NOMO-1 treated with dmso at 0.1 percent for 144 hours (cell line): ENCODE data around the gene SLC35E3.
A peak's percentile ranks its signal among the peaks of the same experiment; 100 is the strongest.

ENCODE experiments used
- DNase-seq: peaks from one replicate; lab custom pipeline; 2025; ENCODE audit not compliant: unreplicated experiment; lab: John Stamatoyannopoulos, UW

SLC35E3 gene

GRCh38 chr12:68769941-68770340 lies 24.0 kb downstream of the SLC35E3 start:
- DNase-seq: no peak

- DNase-seq: no peak
Observed at GRCh38 chr12:68771223-68771925, 25.4 kb downstream of the SLC35E3 start.

- no peak for DNase-seq
Observed at GRCh38 chr12:68772714-68773113, 26.7 kb downstream of the SLC35E3 start.

- no peak for DNase-seq
Observed at GRCh38 chr12:68773582-68773981, 27.6 kb downstream of the SLC35E3 start.

- DNase-seq: no peak
Observed at GRCh38 chr12:68775121-68775630, 29.2 kb downstream of the SLC35E3 start.

- no peak for DNase-seq
Observed at GRCh38 chr12:68776976-68777610, 31.1 kb downstream of the SLC35E3 start.

- no peak for DNase-seq
Observed at GRCh38 chr12:68779280-68779679, 33.3 kb downstream of the SLC35E3 start.

GRCh38 chr12:68780731-68781130 lies 34.8 kb downstream of the SLC35E3 start:
- DNase-seq: no peak

GRCh38 chr12:68781728-68782127 lies 35.8 kb downstream of the SLC35E3 start:
- DNase-seq: no peak

GRCh38 chr12:68784015-68784414 lies 38.0 kb downstream of the SLC35E3 start:
- peak; percentile 81 for DNase-seq

- no peak for DNase-seq
Observed at GRCh38 chr12:68785358-68785757, 39.4 kb downstream of the SLC35E3 start.

- no peak for DNase-seq
Observed at GRCh38 chr12:68785823-68786222, 39.8 kb downstream of the SLC35E3 start.

GRCh38 chr12:68786929-68787328 lies 41.0 kb downstream of the SLC35E3 start:
- DNase-seq: no peak

GRCh38 chr12:68788554-68789143 lies 42.7 kb downstream of the SLC35E3 start:
- no peak for DNase-seq

GRCh38 chr12:68789144-68789878 lies 43.3 kb downstream of the SLC35E3 start:
- no peak for DNase-seq

- DNase-seq: no peak
Observed at GRCh38 chr12:68790081-68790951, 44.3 kb downstream of the SLC35E3 start.

GRCh38 chr12:68790952-68791234 lies 44.9 kb downstream of the SLC35E3 start:
- no peak for DNase-seq

- no peak for DNase-seq
Observed at GRCh38 chr12:68791897-68792481, 46.0 kb downstream of the SLC35E3 start.

GRCh38 chr12:68792952-68793351 lies 47.0 kb downstream of the SLC35E3 start:
- peak; percentile 17 for DNase-seq

- DNase-seq: no peak
Observed at GRCh38 chr12:68793436-68793835, 47.5 kb downstream of the SLC35E3 start.
